ENCODE results near the gene EIF5AL1.

DNA sequence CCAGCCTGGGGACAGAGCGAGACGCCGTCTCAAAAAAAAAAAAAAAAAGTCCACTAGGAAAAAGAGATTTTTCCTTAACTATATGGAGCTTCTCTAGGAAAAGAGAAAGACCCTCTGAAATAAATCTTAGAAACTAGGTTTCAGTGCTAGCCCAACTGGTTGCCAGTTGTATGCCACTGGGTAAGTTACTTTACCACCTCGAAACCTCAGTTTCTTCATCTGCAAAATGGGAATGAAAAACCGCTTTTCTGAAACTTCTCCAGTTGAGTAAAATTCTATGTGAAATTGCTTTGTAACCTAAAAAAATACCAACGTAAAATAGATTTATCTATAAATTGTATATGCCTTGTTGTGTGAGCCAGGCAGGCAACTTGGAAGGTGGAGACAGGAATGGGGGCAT is 16.5 kb upstream of the EIF5AL1 start:
- TF ChIP-seq, protein P1, sequence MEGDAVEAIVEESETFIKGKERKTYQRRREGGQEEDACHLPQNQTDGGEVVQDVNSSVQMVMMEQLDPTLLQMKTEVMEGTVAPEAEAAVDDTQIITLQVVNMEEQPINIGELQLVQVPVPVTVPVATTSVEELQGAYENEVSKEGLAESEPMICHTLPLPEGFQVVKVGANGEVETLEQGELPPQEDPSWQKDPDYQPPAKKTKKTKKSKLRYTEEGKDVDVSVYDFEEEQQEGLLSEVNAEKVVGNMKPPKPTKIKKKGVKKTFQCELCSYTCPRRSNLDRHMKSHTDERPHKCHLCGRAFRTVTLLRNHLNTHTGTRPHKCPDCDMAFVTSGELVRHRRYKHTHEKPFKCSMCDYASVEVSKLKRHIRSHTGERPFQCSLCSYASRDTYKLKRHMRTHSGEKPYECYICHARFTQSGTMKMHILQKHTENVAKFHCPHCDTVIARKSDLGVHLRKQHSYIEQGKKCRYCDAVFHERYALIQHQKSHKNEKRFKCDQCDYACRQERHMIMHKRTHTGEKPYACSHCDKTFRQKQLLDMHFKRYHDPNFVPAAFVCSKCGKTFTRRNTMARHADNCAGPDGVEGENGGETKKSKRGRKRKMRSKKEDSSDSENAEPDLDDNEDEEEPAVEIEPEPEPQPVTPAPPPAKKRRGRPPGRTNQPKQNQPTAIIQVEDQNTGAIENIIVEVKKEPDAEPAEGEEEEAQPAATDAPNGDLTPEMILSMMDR (IDR thresholded peaks at IDR 0.05 in 8 of 11, conservative IDR thresholded peaks at IDR 0.05 in 3 of 11), result no peak
- TF ChIP-seq POLR2AphosphoS5 (IDR thresholded peaks at IDR 0.05) (no peak), POLR2A (IDR thresholded peaks at IDR 0.05) (no peak)
